ENCODE measurements around the gene ELP4. TPM values are rescaled to one million over a fixed set of nuclear protein-coding genes. Genes with fewer than 3 reads are reported as not detected.

ELP4 gene
- total and polyA plus RNA-seq, 5 donors from 2014 or later: 21.0 to 24.2 (median 21.4) TPM

DNA sequence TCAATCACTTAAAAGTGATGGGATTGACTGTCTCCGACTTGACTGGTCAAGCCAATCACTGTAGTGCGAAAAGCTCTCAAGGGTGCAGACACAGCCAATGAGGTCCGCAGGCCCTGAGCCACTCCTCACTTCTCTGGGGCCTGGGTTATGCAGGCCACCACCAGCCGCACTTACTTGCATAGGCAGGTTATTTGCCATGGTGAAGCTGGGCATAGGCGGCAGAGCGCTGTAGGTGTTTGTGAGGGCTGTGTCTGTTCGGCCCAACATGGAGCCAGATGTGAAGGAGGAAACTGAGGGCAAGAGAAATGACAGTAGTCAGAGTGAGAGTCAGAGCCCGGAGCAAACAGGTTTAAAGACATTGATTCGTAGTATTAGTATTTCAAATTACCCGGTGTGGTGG lies 283.7 kb downstream of the ELP4 start:
- Mint-ChIP-seq H3K27me3 (peaks cover 39% of the 10 kb centered on the region), H3K4me3 (no peak overlapping the region), H3K36me3 (no peaks in the 10 kb centered on the region), H3K9me3 (peaks cover 0 to 5% (median 0%) of the 10 kb centered on the region in 7 donors), H3K4me1 (peaks cover 0 to 10% (median 5%) of the 10 kb centered on the region in 4 donors), H3K27ac (no peak overlapping the region)
- H3K36me3 ChIP-seq (ENCODE audit: control insufficient read depth, insufficient read depth, low read length): no peaks in the 10 kb centered on the region
- no peak for DNase-seq
- H3K27ac ChIP-seq (ENCODE audit: insufficient read depth, low read length, poor library complexity, severe bottlenecking): no peak overlapping the region
- H3K4me1 ChIP-seq (ENCODE audit: control insufficient read depth, insufficient read depth, low read length, poor library complexity, severe bottlenecking): peaks cover under 1% of the 10 kb centered on the region
- H3K9me3 ChIP-seq (ENCODE audit: control insufficient read depth in 2 of 2, low read length in 2 of 2): no peaks in the 10 kb centered on the region
- no peak for ATAC-seq (ENCODE audit: low read depth in 2 of 2)
- H3K4me3 ChIP-seq (ENCODE audit: low read depth, low read length): no peak overlapping the region
- peaks cover 23% of the 10 kb centered on the region for H3K27me3 ChIP-seq (ENCODE audit: control insufficient read depth, insufficient read depth, low read length)

DNA sequence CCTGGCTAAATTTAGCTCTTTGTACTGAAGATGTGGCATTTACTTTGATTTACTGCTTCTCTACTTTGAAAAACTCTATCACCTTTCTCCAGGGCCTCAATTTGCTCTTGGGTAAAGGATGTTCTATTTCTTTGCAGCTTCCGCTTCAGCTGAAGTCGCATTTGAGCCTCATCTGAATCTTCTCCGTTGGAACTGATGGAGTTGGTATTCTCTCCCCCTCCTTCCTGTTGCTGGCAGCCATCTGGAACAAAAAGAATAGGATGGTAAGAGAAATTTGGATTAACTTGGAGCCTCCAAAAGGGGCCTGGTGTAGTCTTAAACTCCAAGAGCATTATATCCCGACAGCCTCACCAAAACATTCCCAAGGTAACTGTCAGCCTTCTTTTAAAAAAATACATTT lies 285.0 kb downstream of the ELP4 start:
- Histone ChIP-seq H3K36me3 (ENCODE audit: control insufficient read depth, insufficient read depth, low read length) (no peaks in the 10 kb centered on the region), H3K4me1 (ENCODE audit: control insufficient read depth, insufficient read depth, low read length, poor library complexity, severe bottlenecking) (peaks cover 14% of the 10 kb centered on the region), H3K4me3 (ENCODE audit: low read depth, low read length) (no peak overlapping the region), H3K27me3 (ENCODE audit: control insufficient read depth, insufficient read depth, low read length) (peaks cover 23% of the 10 kb centered on the region), H3K9me3 (ENCODE audit: control insufficient read depth in 2 of 2, low read length in 2 of 2) (no peaks in the 10 kb centered on the region), H3K27ac (ENCODE audit: insufficient read depth, low read length, poor library complexity, severe bottlenecking) (no peak overlapping the region)
- Mint-ChIP-seq H3K9me3 (peaks cover 0 to 6% (median 0%) of the 10 kb centered on the region in 7 donors), H3K4me3 (no peak overlapping the region), H3K27ac (peak overlapping the region in 1 of 3 donors; percentile 88), H3K27me3 (peaks cover 51% of the 10 kb centered on the region), H3K36me3 (no peaks in the 10 kb centered on the region), H3K4me1 (peaks cover 0 to 19% (median 6%) of the 10 kb centered on the region in 4 donors)
- DNase-seq: no peak
- ATAC-seq (ENCODE audit: low read depth in 2 of 2): no peak

GRCh38 chr11:31795706-31796498 lies 286.3 kb downstream of the ELP4 start:
- Mint-ChIP-seq H3K36me3 (no peaks in the 10 kb centered on the region), H3K27ac (peak overlapping the region in 1 of 3 donors; percentile 43), H3K4me1 (peaks cover 0 to 31% (median 16%) of the 10 kb centered on the region in 4 donors), H3K27me3 (peaks cover 64% of the 10 kb centered on the region), H3K9me3 (peaks cover 0 to 12% (median 3%) of the 10 kb centered on the region in 7 donors), H3K4me3 (no peak overlapping the region)
- DNase-seq (no peak), ATAC-seq (ENCODE audit: low read depth in 2 of 2) (no peak)
- peaks cover 18% of the 10 kb centered on the region for H3K4me1 ChIP-seq (ENCODE audit: control insufficient read depth, insufficient read depth, low read length, poor library complexity, severe bottlenecking)
- no peak overlapping the region for H3K4me3 ChIP-seq (ENCODE audit: low read depth, low read length)
- H3K27me3 ChIP-seq (ENCODE audit: control insufficient read depth, insufficient read depth, low read length): peaks cover 33% of the 10 kb centered on the region
- no peaks in the 10 kb centered on the region for H3K36me3 ChIP-seq (ENCODE audit: control insufficient read depth, insufficient read depth, low read length)
- H3K27ac ChIP-seq (ENCODE audit: insufficient read depth, low read length, poor library complexity, severe bottlenecking): no peak overlapping the region
- H3K9me3 ChIP-seq (ENCODE audit: control insufficient read depth in 2 of 2, low read length in 2 of 2): peaks cover 3 to 8% of the 10 kb centered on the region in 2 experiments

GRCh38 chr11:31796499-31797189 lies 287.1 kb downstream of the ELP4 start:
- Mint-ChIP-seq H3K36me3 (no peaks in the 10 kb centered on the region), H3K4me3 (no peak overlapping the region), H3K27me3 (peaks cover 72% of the 10 kb centered on the region), H3K4me1 (peaks cover 0 to 36% (median 18%) of the 10 kb centered on the region in 4 donors), H3K9me3 (peaks cover 0 to 19% (median 3%) of the 10 kb centered on the region in 7 donors), H3K27ac (no peak overlapping the region)
- Histone ChIP-seq H3K27ac (ENCODE audit: insufficient read depth, low read length, poor library complexity, severe bottlenecking) (no peak overlapping the region), H3K9me3 (ENCODE audit: control insufficient read depth in 2 of 2, low read length in 2 of 2) (peaks cover 6 to 15% of the 10 kb centered on the region in 2 experiments), H3K4me1 (ENCODE audit: control insufficient read depth, insufficient read depth, low read length, poor library complexity, severe bottlenecking) (peaks cover 18% of the 10 kb centered on the region), H3K36me3 (ENCODE audit: control insufficient read depth, insufficient read depth, low read length) (no peaks in the 10 kb centered on the region), H3K4me3 (ENCODE audit: low read depth, low read length) (no peak overlapping the region), H3K27me3 (ENCODE audit: control insufficient read depth, insufficient read depth, low read length) (peaks cover 40% of the 10 kb centered on the region)
- ATAC-seq (ENCODE audit: low read depth in 2 of 2): no peak
- DNase-seq: no peak

DNA sequence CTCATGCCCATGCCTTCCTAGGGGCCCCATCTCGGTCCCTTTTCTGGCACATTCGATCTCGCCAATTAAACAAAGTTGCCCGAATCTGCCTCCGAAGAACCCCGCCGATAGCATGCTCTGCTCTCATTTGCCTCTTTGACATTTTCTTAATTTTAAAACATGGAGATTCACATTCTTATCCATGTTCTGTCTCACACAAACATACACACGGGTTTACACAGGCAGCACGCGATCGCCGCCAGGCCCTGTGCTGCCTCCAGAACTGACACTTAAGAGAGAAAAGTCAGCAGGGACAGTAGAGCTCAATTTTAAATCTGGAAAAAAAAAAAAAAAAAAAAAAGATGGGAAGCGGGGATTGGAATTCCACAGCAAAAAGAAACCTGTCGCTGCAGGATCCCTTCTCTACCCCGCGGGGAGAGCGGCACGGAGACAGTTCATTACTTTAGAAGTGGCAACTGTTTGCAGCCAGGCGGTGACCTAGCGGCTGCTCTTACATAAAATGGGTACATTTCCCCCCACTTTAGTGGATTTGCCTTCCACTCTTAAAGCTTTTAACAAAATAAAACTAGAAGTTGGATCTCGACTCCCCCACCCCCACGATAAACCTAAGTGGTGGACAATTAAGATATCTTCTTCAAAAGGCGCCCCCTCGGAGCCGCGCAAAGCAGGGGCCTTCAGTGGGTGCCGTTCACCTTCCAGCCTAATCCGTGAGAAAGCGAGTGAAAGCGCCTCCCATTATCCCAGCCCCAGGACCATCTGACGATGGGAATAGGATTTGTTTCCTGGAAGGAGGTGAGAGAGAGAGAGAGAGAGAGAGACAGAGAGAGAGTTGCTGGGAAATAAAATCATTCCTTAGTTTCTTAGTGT lies 287.9 kb downstream of the ELP4 start:
- Mint-ChIP-seq H3K4me3 (peak overlapping the region in 1 of 4 donors; percentile 22), H3K27me3 (peaks cover 79% of the 10 kb centered on the region), H3K36me3 (no peaks in the 10 kb centered on the region), H3K4me1 (peaks cover 0 to 36% (median 20%) of the 10 kb centered on the region in 4 donors), H3K27ac (no peak overlapping the region), H3K9me3 (peaks cover 0 to 19% (median 3%) of the 10 kb centered on the region in 7 donors)
- H3K27me3 ChIP-seq (ENCODE audit: control insufficient read depth, insufficient read depth, low read length): peaks cover 46% of the 10 kb centered on the region
- H3K4me3 ChIP-seq (ENCODE audit: low read depth, low read length): no peak overlapping the region
- no peak for ATAC-seq (ENCODE audit: low read depth in 2 of 2)
- H3K36me3 ChIP-seq (ENCODE audit: control insufficient read depth, insufficient read depth, low read length): no peaks in the 10 kb centered on the region
- H3K4me1 ChIP-seq (ENCODE audit: control insufficient read depth, insufficient read depth, low read length, poor library complexity, severe bottlenecking): peaks cover 18% of the 10 kb centered on the region
- no peak overlapping the region for H3K27ac ChIP-seq (ENCODE audit: insufficient read depth, low read length, poor library complexity, severe bottlenecking)
- peaks cover 6 to 17% of the 10 kb centered on the region in 2 experiments for H3K9me3 ChIP-seq (ENCODE audit: control insufficient read depth in 2 of 2, low read length in 2 of 2)
- no peak for DNase-seq

DNA sequence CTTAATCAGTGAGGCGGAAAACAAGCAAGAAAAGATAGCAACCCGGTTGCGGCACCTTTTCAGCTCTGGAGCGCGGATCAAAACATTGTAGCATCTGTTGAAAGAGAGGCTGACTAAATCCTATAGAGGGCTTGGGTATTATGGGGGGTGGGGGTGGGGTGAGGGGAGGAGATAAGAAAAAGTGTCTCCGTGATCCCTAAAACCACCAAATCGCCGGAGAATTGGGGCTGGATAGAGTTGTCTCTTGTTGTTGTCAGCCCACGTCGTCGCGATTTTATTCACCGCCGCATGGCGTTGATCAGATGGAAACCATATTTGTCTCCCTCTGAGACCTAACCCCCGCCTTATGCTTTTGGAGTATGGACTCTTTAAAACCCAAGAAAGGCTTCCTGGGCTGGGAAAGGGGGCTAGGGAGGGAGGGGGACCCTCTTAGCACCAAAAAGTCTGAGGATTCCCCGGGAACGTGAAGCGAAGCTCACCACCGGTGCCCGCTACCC lies 288.5 kb downstream of the ELP4 start:
- peaks cover 47% of the 10 kb centered on the region for H3K27me3 ChIP-seq (ENCODE audit: control insufficient read depth, insufficient read depth, low read length)
- H3K4me3 Mint-ChIP-seq: no peak overlapping the region
- H3K27me3 Mint-ChIP-seq: peaks cover 86% of the 10 kb centered on the region
- H3K27ac ChIP-seq (ENCODE audit: insufficient read depth, low read length, poor library complexity, severe bottlenecking): no peak overlapping the region
- no peak overlapping the region for H3K27ac Mint-ChIP-seq
- H3K4me1 Mint-ChIP-seq: peaks cover 0 to 41% (median 24%) of the 10 kb centered on the region in 4 donors
- peaks cover 18% of the 10 kb centered on the region for H3K4me1 ChIP-seq (ENCODE audit: control insufficient read depth, insufficient read depth, low read length, poor library complexity, severe bottlenecking)
- no peak for ATAC-seq (ENCODE audit: low read depth in 2 of 2)
- peaks cover 9 to 23% of the 10 kb centered on the region in 2 experiments for H3K9me3 ChIP-seq (ENCODE audit: control insufficient read depth in 2 of 2, low read length in 2 of 2)
- H3K9me3 Mint-ChIP-seq: peaks cover 0 to 23% (median 3%) of the 10 kb centered on the region in 7 donors
- DNase-seq: no peak
- no peaks in the 10 kb centered on the region for H3K36me3 Mint-ChIP-seq
- no peak overlapping the region for H3K4me3 ChIP-seq (ENCODE audit: low read depth, low read length)
- no peaks in the 10 kb centered on the region for H3K36me3 ChIP-seq (ENCODE audit: control insufficient read depth, insufficient read depth, low read length)
